Stimulated activated CD8-positive, alpha-beta memory T cell treated with anti-CD3 and anti-CD28 coated beads, Interleukin-12 subunit alpha, Interleukin-12 subunit beta, amount 100 ng/mL, for 1 hour (primary cell): Measurements from ENCODE around the gene TRAP1.
"Not testable (repeated sequence)": the region's sequence is repeated elsewhere in the genome, so short reads cannot be mapped to it uniquely, and the experiment has no call there.

Source experiments
- DNase-seq: peaks from one replicate; pipeline ENCODE4 v3.0.0-alpha.2; 2020; ENCODE audit warnings: low read depth

Gene TRAP1

DNA sequence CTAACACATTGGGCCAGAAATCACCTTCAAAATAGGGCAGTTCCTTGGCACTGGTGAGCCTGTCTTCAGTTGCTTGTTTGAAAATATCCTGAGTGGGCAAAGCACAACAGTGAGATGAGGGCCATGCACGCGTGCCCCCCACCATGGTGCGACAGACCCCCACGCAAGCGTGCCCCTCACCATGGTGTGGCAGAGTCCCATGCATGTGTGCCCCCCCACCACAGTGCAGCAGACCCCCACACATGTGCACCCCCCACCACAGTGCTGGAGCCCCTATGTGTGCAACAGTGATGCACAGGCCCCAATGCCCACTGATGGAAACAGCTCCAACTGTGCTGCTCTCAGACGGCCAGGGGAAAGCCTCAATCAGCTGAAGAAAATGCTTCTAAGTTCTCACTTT is 18.8 kb upstream of the TRAP1 start:
- no peak for DNase-seq

DNA sequence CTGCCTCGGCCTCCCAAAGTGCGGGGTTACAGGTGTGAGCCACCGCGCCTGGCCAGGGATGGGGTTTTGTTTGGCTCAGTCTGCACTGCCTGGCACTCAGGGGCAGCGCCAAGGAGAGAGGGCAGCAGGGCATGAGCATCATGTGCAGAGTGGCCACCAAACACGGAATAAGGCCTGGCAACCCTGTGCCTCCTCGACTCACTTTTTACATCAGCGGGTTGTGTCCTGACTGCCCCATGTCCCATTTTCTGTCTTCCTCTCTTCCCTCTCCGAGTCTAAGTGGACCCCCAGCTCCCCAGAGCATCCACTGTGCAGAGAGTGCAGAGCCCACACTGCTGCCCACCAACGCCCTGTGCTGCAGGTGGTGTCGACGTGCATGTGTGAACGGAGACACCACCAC is 18.2 kb upstream of the TRAP1 start:
- DNase-seq, result no peak

DNA sequence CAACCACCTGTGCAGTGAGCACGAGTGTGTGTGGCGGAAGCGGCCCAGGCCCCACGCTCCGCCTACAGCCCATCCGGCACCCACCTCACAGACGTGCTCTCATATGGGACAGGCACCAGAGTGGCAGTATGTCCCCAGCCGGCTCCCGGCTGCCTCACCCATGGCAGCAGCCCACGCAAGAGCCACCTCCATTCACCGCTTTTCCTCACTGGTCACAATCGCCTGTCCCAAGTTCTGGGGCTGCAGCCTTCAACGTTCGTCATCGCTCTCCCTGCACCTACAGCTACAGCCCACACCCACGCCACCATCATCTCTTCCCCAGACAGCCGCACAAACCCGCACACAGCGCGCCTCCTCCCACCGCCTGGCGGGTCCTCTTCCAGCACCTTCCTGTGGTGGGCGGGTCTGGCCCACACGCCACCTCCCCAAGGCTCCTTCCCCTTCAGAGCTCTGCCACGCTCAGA is 17.5 kb upstream of the TRAP1 start:
- DNase-seq, result no peak

DNA sequence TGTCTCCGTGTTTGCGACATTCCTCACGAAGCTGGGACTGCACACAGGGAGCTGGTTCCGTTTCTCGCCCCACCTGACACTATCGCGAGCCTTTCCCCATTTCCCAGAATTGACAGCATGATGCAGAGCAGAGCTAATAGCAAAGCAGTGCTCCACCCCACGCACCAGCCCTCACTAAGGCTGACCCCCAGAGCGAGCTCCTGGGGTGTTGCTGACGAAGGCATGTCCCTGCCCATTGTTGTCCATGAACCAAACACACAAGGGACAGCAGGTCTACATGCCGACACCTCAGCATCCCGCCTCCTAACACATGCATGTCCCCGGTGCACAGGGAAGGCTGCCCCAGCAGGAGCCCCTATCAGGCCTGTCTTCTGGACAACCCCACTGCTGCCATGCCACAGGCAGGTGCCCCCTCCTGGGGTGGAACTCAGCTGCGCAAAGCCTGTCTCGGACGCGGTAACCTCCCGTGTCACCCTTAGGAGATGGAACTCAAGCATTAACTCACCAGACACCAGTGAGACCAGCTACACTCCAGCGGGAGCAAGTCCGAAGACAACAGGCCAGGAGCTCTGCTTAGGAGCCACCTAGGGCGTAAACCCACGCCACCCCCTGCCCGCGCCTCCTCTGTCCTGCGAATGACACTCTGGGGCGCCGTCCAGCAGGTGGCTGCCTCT is 16.9 kb upstream of the TRAP1 start:
- no peak for DNase-seq

DNA sequence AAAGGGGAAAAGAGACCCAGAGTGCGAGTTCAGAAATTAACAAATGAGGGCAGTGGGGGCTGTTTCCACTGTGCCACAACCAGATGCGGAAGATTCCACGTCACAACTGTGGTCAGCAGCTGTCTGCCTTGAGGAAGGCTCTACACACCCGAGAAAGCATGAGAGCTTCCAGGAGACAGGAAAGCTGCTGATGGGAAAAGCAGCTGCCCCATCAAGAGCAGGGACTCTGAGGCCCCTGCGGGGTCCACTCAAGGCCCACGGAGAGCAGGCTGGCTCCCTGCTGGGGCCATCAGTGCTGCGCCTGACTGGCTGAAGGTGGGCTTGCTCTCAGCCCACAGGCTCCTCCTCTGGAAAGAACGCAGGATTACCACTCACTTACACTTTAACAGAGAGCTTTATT is 14.8 kb upstream of the TRAP1 start:
- no peak for DNase-seq

DNA sequence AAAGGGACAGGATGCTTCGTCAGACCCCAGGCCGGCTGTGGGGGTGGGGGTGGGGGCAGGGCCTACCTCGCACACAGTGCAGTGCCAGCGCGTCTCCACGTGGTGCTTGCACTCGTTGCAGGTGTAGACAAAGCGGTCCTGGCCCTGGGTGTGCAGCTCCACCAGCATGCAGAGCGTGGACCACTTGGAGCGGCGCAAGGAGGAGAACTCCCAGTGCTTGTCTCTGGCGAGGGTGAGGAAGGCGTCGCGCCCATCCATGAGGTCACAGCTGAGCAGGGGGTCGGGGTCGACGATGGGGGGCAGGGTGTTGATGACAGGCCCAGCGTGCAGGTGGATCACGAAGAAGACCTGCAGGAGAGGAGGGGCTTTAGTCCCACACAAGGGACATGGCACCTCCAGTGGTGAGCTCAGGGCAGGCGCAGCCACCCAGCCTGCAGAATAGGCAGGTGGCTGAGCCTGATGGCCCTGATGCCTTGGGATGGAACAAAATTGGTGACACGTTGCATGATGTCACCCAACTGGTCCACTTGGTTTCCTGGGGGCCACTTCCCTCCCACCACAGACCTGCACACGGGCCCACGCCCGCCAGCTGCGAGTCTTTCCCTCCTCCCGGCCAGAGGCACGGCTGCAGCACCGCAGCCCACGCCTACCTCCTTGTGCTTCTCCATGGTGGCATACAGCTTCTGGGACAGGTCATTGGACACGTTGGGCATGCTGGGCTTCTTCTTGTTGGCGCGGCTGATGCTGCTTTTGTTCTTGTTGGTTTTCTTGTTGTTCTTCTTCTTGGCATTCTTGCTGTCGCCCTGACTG is 14.0 kb upstream of the TRAP1 start:
- no peak for DNase-seq

DNA sequence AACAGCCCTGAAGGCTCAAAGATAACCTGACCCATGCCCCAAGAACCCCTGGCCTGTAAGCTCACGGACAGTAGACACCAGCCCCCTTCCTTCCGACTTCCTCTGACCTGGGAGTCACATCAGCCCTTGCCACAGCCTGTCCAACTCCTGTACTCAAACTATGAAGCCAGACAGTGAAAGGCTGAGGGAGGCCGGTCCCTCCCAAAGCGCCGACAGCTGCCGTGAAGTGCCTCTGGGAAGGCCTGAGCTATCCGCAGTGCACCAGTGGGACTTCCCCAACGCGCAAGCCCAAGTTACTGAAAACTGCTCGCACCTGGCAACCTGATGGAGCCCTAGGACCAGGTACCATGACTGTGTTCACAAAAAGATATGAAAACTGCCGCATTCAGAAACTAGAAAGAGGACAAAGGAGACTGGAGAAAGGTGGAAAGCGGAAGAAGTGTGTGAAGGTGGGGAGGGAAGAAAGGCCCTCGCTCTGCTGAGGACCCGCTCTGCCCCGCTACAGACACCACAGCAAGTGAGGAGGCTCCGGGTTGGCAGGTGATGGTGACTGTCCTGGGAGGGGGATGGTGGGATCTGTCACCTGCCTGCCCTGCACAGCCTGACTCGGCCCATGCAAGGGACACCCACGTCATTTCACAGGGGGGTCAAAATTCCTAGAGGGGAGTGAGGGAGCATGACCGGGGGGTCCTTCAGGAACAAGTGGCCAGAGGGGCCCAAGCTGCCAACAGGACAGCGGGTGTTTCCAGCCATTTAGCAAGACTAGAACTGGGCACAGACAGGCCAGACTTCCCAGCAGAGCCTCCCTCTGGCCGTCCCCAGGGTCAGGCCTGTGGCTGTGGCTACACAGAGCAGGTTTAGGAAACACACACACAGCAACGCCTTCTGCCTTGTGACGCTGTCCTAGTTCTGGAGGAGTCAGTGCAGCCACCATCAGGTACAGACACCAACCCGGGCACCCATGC is 13.1 kb upstream of the TRAP1 start:
- DNase-seq, result no peak

DNA sequence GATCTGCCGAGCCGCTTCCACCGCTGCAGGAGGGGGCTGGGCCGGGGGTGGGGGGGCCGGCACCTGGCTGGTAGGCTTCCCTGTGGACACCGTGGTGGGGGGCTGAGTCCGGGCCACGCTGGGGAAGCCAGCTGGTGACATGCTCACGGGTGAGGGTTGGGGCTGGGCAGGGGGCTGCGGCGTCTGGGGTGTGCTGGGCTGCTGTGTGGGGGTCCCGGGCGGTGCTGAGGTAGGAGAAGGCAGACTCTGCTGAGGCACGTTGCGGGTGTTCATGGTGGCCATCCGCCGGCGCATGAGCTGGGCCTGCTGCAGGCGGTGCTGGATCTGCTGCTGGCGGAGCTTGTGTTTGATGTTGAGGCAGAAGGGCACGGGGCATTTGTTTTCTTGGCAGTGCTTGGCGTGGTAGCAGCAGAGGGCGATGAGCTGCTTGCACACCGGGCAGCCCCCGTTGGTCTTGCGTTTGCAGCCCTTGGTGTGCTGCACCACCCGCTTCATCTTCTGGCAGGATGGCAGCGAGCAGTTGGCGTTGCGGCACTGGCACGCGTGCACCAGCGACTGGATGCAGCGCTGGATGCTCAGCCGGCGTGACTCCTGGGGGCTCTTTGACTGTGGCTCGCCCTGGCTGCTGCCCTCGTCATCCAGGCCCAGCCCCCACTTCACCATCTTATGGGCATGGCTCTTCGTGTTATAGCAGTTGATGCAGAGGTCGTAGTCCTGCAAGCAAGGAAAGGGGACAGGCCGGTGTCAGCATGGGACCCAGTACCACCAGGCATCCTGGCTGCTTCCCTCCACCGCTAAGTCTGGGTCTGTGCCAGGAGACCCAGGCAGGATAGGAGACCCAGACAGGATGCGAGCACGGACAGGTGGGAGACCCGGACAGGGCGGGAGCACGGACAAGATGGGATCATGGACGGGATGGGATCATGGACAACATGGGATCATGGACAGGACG is 12.1 kb upstream of the TRAP1 start:
- DNase-seq, result no peak

DNA sequence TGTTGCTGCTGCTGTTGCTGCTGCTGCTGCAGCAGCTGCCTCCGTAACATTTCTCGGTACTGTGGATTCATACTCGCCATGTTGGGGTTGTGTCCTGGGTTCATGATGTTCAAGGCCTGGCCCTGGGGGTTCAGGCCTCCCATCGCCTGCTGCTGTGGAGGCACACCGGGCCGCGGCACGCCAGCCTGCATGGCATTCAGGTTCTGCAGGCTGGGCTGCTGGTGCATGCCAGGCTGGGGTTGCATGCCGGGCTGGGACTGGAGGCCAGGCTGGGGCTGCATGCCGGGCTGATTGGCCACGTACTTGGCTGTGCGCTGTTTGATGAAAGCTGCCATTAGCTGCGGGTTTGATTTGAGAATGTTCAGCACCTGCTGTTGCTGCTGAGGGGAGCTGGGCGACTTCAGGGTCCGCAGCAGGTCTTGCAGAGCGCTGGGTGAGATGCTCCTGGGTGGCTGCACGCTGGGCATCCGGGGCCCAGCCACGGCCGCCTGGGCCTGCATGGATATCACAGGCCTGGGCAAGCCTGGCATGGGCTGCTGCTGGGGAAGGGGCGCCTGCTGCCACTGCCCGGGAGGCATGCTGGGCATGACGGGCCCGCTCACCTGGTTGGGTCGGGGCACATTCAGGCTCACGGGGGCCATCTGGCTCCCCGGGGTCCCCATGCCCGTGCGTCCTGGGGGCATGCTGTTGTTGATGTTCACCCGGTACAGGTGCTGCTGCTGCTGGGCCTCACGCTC is 11.3 kb upstream of the TRAP1 start:
- DNase-seq, result no peak

DNA sequence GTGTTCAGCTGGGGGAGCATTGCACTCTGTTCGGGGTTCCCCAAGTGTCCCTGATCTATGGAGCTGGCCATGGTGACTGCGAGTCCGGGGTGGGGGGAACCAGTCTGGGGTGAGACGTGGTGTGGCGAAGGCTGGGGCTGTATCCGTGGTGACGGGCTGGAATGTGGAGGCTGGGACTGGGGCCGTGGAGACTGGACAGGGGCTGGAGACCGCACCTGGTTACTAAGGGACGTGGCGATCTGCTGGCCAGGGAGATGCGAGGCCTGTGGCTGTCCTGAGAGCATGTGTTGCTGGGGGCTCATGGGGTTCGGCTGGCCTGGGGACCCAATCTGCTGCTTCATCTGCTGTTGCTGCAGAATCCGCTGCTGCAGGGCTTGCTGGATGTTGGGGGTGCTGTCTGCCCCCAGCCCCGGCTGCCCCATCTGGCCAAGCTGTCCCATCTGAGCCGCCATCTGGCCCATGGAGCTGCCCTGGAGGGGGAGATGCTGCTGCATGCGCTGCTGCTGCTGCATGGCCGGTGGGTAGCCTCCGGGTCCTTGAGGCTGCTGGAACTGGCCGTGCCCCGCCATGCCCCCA is 10.6 kb upstream of the TRAP1 start:
- no peak for DNase-seq

DNA sequence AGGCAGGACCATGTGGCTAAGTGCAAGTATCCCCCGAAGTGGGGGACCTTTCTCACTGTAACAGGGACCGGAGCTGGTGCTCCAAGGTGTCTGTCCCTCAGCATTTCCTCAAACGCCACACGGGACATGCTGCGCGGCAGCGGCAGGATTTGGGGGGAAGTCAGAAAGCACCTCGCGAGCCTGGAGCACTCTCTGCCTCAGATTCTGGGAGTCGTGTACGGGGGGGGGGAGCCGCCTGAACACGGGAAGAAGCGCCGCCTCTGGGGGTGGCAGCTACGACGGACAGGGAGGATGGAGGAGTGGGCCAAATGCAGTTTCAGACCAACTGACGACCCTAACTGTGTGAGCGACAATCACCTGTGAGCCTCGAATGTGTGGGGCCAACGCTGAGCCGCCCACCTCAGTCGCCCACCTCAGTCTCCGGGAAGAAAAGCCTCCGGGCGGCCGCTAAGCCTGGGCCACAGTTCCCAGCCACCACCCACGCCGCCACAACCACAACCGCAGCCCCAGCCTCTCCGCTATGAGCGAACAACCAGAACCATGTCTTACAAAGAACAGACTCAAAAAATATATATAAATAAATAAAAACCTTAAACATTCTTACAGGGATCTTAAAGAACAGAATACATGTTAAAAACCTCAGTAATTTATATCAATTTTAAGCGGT is 8.8 kb upstream of the TRAP1 start:
- DNase-seq, result no peak

DNA sequence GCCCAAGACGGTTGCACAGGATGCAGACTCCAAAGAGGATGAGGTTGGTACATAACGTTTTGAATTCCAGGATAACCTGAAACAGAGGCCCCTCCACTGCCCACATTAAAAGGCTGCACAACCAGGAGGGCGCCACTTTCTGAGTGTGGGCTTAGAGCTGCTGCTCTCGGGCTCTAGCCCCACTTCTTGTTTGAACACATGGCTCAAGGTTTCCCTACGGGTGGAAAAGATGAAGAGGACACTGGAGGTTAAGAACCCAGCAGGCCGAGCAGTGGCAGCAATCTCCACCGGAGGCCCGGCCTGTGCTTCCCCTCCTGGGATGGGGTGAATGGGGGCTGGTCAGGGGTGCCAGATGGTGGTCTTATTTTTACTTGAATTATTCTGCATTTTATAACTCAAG is 8.0 kb upstream of the TRAP1 start:
- DNase-seq, result no peak

DNA sequence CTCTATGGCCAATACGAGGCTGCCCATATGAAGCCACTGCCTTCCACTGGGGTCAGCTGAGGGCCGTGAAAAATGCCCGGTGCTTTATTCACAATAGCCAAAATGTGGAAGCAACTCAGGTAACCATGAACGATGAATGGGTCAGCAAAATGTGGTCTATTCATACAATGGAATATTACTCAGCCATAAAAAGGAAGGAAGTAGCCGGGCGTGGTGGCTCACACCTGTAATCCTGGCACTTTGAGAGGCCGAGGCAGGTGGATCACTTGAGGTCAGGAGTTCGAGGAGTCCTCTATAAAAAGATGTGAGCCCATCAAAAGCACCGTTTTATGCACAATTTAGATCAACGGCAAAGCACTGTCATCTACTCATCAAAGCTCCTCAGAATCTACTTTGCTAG is 5.2 kb upstream of the TRAP1 start:
- DNase-seq, result no peak

DNA sequence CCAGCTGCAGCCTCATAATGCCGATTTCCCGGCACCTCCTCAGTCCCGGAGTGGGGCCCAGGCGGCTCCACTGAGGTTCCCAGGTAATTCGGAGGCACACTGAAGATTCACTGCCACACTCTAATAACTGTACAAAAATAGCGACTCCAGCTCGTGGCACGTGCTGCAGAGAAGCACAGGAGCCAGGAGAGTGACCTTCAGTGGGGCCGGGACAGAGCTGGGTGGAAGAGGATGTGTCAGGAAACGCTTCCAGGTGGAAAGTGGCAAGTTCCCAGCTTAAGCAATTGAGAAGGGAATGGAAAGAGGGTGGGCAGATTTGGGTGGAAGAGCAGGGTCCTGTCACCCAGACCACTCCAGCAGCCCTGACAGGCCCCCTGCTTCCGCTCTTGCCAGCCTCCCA is 3.1 kb upstream of the TRAP1 start:
- DNase-seq, result no peak

DNA sequence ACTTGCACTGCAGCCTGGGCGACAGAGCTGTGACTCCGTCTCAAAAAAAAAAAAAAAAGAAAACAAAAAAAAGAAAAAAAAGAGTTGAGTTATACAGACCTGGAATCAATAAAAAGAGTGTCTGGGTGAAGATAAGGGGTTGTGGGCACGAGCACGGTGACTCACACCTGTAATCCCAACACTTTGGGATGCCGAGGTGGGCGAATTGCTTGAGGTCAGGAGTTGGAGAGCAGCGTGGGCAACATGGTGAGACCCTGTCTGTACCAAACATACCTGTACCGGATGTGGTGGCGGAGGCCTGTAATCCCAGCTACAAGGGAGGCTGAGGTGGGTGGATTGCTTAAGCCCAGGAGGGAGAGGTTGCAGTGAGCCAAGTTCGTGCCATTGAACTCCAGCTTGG is 1.3 kb upstream of the TRAP1 start:
- DNase-seq, result no peak

DNA sequence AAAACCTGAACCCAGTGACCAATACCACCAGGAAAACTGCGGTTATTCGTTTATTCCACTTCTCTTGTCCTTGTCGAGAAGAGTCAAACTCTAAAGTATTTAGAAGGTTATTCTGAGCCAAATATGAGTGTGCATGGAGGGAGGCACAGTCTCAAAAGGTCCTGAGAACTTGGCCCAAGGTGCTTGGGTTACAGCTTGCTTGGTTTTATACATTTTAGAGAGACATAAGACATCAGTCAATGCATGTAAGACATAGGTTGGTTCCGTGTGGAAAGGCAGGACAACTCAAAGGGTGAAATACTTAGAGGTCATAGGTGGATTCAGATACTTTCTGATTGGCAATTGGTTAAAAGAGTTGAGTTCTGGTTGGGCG is 681 bp upstream of the TRAP1 start:
- no peak for DNase-seq

DNA sequence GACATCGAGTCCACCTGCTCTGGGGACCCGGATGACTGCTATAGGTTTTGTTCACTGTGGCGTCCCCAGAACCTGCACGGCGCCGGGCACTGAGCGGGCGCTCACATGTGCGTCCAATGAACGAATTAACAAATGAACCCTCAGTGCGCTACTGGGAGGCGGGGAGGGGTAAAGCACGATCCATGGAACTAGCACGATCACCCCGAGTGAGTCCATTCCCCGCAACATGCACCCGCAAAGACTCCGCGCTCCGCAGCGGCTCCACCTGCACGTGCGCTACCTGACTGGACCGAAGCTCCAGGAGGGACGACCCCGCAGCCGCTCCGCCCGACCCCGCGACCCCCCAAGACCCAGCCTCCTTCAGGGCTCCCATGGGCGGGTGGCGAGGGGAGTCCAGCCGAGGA is 491 bp downstream of the TRAP1 start:
- DNase-seq, result no peak

DNA sequence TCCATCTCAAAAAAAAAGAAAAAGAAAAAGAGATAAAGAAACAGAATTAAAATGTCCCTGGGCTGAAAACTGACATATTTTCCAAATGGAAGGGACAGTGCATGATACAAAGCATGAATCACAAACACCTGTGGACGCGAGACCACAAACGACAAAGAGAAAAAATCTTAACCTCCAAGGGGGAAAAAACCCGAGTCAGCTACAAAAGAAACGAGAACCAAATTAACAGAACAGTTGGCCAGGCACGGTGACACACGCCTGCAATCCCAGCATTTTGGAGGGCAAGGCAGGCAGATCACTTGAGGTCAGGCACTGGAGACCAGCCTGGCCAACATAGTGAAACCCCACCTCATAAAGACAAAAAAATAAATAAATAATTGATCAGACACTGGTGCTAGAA is 1.9 kb downstream of the TRAP1 start:
- no peak for DNase-seq

DNA sequence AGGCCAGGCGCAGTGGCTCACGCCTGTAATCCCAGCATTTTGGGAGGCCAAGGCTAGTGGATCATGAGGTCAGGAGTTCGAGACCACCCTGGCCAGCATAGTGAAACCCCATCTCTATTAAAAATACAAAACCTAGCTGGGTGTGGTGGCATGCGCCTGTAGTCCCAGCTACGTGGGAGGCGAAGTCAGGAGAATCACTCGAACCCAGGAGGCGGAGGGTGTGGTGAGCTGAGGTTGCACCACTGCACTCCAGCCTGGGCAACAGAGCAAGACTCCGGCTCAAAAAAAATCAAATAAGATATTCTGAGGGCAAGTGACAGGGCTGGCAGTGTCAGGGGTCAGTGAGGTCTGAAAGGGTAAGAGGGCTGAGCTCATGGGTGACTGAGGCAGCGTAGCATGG is 2.9 kb downstream of the TRAP1 start:
- not testable (repeated sequence) for DNase-seq
